ENCODE measurements around the gene PTPRD.

Gene PTPRD

GRCh38 chr9:9754186-9754585, 858.6 kb downstream of the PTPRD start:
- no peak for DNase-seq (ENCODE audit: low read depth, low spot score)

DNA sequence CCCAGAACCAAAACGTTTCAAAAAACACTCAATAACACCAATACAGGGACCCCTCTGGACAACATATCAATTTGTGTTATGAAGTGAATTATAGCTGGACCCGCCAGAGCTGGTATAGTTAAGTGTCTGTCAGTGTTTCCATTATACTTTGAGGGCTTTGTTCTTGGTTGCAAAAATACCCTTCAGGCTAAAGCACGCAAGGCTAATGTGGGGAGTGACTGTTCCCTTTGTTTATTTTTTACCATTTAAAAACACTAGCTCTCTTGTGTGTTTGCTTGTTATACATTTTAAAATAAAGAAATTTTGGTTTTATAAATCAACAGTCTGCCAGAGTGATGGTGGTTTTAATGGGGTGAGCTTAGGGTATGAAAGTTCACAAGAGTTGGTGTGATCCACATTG, 859.5 kb downstream of the PTPRD start:
- DNase-seq (ENCODE audit: low read depth, low spot score) = no peak

- DNase-seq (ENCODE audit: low read depth, low spot score) = peak; percentile 1
Measured at GRCh38 chr9:9752722-9753121, 860.1 kb downstream of the PTPRD start.

DNA sequence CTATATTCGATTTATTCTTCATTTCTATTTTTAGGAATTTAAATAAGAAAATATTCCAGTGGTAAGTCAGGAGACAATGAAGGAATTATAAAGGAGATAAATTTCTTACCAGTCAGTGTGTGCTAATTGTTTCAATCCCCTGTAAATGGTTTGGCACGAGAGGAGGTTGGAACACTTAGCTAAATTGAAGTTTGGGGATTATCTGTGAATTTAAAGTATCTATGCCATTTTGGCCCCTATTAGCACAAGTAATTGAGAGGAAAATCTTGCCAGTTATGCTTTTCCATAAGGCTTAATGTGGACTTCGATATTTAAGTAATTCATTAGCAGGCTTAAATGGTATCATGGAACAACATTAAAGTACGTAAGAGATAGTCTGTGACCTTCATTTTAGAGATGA, 860.8 kb downstream of the PTPRD start:
- DNase-seq (ENCODE audit: low read depth, low spot score) = no peak

GRCh38 chr9:9750719-9751118, 862.1 kb downstream of the PTPRD start:
- DNase-seq (ENCODE audit: low read depth, low spot score) = no peak

- DNase-seq (ENCODE audit: low read depth, low spot score) = no peak
Measured at GRCh38 chr9:9749591-9749990, 863.2 kb downstream of the PTPRD start.

DNA sequence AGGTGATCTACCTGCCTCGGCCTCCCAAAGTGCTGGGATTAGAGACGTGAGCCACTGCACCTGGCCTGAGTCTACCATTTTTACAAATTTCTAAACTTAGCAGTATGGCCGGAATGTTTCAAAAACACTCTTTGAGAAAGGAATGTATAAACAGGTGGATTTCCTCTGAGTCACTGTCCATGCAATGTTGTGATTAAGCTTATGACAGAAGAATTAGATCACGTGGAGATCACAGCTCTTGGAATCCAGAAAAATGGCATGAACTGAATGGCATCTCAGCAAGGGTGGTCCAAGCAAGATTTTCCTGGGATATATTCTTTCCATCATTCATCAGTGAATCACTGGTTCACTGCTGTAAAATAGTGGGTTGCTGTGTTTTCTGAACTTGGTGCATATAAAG, 865.0 kb downstream of the PTPRD start:
- no peak for DNase-seq (ENCODE audit: low read depth, low spot score)

- no peak for DNase-seq (ENCODE audit: low read depth, low spot score)
Measured at GRCh38 chr9:9746826-9747225, 866.0 kb downstream of the PTPRD start.

GRCh38 chr9:9743822-9744221, 869.0 kb downstream of the PTPRD start:
- DNase-seq (ENCODE audit: low read depth, low spot score) = no peak

DNA sequence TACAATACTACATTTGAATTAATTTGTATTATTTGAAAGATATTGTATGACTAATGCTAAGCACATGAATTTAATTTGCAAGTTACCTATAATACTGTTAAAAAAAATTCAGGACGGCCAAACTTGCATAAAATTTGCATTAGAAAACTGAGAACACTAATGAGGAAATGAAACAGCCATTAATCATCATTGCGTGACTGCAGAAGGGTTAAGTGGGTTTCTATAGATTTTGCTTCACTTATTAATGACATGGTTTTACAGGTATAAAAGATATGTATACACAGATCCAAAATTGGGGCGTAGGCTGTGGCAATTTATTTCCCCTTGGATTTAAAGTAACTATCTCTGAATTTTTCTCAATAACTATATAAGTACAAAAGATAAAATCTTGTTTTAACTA, 882.6 kb downstream of the PTPRD start:
- DNase-seq (ENCODE audit: low read depth, low spot score) = no peak

DNA sequence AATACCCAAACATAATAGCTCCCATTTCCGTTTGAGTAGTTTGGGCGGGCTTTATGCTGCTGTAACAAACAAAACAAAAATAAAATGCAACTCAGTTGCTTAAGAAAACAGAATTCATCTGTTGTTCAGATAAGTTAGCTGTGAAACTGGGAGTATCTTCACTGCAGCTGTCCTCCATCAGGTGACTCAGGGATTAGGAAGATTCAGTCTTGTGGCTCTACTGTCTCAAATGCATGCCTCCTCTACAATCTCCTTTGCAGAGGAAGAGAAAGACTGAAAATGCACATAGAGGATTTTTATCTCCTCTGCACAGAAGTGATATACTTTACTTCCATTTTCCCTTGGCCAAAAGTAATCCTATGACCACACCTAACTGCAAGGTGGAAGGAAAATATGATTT, 883.7 kb downstream of the PTPRD start:
- no peak for DNase-seq (ENCODE audit: low read depth, low spot score)

GRCh38 chr9:9719373-9720112, 893.3 kb downstream of the PTPRD start:
- DNase-seq (ENCODE audit: low read depth, low spot score) = no peak

GRCh38 chr9:9718691-9719090, 894.1 kb downstream of the PTPRD start:
- DNase-seq (ENCODE audit: low read depth, low spot score) = no peak

- DNase-seq (ENCODE audit: low read depth, low spot score) = no peak
Measured at GRCh38 chr9:9679433-9679832, 933.4 kb downstream of the PTPRD start.

DNA sequence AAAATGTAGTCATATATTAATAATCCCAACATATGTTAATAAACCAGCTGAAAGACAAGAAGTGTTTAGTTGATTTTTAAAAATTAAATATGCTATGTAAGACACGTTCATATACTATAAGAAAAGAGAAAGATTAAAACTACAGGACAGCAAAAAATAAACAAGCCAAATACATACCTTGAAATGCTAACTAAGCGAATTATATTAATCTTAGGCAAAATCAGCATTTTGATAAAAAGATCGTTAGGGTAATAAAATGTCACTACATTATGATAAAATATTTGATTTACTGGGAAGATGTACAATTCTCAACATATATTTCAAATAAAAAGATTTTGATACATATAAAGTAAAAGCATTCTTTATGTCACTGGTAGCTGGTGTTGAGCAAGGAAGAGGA, 938.3 kb downstream of the PTPRD start:
- DNase-seq (ENCODE audit: low read depth, low spot score) = no peak

- no peak for DNase-seq (ENCODE audit: low read depth, low spot score)
Measured at GRCh38 chr9:9670454-9670853, 942.3 kb downstream of the PTPRD start.

GRCh38 chr9:9645006-9645405, 967.8 kb downstream of the PTPRD start:
- DNase-seq (ENCODE audit: low read depth, low spot score) = no peak

DNA sequence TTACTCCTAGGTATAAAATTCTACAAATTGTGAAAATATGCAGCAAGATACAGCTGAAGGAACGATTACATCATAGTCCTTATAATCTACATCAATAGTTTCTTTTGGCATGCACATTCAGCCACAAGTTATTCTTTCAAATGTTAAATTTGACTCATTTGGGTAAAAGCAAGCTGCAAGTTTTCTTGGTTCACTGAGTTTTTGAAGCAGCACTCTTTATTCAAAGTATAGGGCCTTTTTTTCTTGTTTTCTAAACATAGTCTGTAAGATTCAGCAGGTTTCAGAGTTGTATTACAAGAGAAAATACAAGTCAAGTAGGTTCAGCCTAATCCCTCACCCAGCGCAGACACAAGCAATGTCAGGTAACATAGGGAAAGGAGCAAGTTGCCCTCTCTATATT, 981.5 kb downstream of the PTPRD start:
- no peak for DNase-seq (ENCODE audit: low read depth, low spot score)

DNA sequence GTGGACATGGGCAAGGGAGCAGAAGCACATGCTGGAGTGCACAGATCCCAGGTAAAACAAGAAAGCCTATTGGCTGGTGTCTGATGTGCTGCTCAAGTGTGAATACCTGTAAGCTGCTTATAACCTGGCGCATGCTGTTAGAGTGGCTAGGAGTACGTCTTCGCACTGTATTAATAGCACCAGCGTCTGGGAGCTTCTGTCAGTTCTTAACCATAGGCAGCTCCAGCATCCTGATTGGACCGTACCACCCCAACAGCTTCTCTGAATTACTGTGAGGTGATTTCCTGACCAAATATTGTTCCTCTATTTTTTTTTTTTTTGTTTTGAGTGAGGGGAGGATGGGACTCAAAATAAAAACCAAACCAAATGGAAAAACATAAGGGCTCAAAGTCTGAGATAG, 987.6 kb downstream of the PTPRD start:
- DNase-seq (ENCODE audit: low read depth, low spot score) = no peak

- no peak for DNase-seq (ENCODE audit: low read depth, low spot score)
Measured at GRCh38 chr9:9623506-9623905, 989.3 kb downstream of the PTPRD start.

DNA sequence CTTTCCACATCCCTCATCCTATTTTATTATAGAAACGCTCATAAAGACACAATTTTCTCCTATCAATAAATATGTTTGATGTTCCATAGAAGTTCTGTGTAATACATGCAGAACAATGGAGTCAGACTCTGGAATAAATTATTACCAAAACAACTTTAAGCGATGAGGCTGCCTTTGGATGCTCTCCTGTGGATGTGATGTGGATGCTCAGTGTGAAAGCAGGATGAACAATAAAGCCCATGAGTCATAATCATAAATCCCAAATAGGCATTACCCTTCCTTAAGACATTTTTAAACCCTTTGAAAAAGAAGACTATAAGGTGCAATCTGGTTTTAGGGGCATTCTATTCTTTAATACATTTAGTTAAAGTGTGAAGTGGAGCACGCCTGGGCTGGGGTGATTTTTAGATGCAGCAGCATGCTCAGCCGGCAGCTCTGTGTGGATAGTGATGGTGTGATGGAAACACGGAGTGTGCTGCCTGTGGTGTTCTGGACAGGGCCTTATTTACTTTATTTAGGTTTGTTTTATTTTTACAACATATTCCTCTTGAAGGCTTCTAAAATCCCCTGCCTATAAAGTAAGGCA, 991.4 kb downstream of the PTPRD start:
- DNase-seq (ENCODE audit: low read depth, low spot score) = no peak

- DNase-seq (ENCODE audit: low read depth, low spot score) = no peak
Measured at GRCh38 chr9:9620736-9621135, 992.1 kb downstream of the PTPRD start.

DNA sequence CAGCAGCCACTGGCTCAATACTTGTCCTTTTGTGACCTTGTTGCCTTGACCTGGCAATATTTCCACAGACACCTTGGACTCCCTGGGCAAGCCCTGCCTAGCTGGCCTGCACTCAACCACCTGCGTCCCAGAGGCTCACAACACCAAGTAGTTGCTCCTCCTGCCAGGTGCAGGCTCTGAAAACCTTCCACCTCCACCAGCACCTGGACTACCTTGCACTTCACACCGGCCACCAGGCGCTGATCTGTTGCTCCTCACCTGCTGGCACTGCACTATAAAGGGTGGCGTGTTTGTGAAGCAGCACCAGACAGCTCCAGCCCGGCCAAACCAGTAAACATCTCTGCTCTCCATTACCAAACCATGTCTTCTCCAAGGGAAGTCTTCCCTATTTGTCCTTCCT, 997.7 kb downstream of the PTPRD start:
- no peak for DNase-seq (ENCODE audit: low read depth, low spot score)

GRCh38 chr9:9614607-9615006, 998.2 kb downstream of the PTPRD start:
- DNase-seq (ENCODE audit: low read depth, low spot score) = no peak
